Adrenal gland (tissue), 12 donors: ENCODE data around the gene CDK17. TPM values are rescaled to one million over a fixed set of nuclear protein-coding genes. Genes with fewer than 3 reads are reported as not detected.
"Not testable (repeated sequence)": the region's sequence is repeated elsewhere in the genome, so short reads cannot be mapped to it uniquely, and the experiment has no call there.

Experiments used
- DNase-seq, 7 donors: peaks; one replicate each; pipeline ENCODE4 v3.0.0-alpha.2; 2019 to 2020
- H3K27ac ChIP-seq, 5 donors: fragments of 200-600 bp; sonication (generic) in 4 of 5; 1 replicate in 3 of 5; 2 replicates in 2 of 5; pipeline versions ENCODE4 v1.5.1 to v1.8.0; 2016 to 2020; ENCODE audit warnings: mild to moderate bottlenecking in 1 of 5
- H3K27me3 ChIP-seq: fragments of 200-600 bp; 2 replicates; pipeline ENCODE4 v1.8.0; 2021
- H3K36me3 ChIP-seq, 2 donors: fragments of 200-600 bp; replicated peaks in 1 of 2; 1 replicate in 1 of 2; 2 replicates in 1 of 2; pipeline versions ENCODE4 v1.5.1 to v1.8.0; 2018 to 2022
- H3K4me1 ChIP-seq, 2 donors: fragments of 200-600 bp; replicated peaks in 1 of 2; 1 replicate in 1 of 2; 2 replicates in 1 of 2; pipeline versions ENCODE4 v1.5.1 to v1.8.0; 2018 to 2021
- H3K4me3 ChIP-seq, 4 donors: fragments of 200-600 bp; sonication (generic) in 3 of 4; one replicate each; pipeline ENCODE4 v1.5.1; 2016 to 2018
- H3K9me3 ChIP-seq, 3 donors: fragments of 200-600 bp; sonication (generic) in 1 of 3; replicated peaks in 1 of 3; 1 replicate in 2 of 3; 2 replicates in 1 of 3; pipeline versions ENCODE4 v1.5.1 to v1.8.0; 2016 to 2021
- CTCF ChIP-seq, 6 experiments: fragments of 450-650 bp in 4 of 6; fragments of 200-600 bp in 2 of 6; sonication (generic) in 1 of 6; IDR thresholded peaks; 1 replicate in 5 of 6; 2 replicates in 1 of 6; pipeline versions ENCODE4 v1.5.1 to v1.8.0; 2016 to 2021; ENCODE audit warnings: antibody characterized with exemption in 6 of 6, mild to moderate bottlenecking in 2 of 6, moderate library complexity in 1 of 6
- POLR2A ChIP-seq, 2 donors: fragments of 450-650 bp; IDR thresholded peaks; one replicate each; pipeline ENCODE4 v1.6.1; 2017; ENCODE audit warnings: antibody characterized with exemption in 2 of 2, mild to moderate bottlenecking in 2 of 2, moderate library complexity in 1 of 2
- WGBS, 4 donors: extraction: QIAGEN DNeasy Blood & Tissue Kit in 2 of 4; methylation state at CpG; one replicate each; pipeline versions ENCODE4 v1.1.5 to v1.1.7; 2013 to 2017; 5-methylcytosine and 5-hydroxymethylcytosine counted together
- intact Hi-C, 2 donors: fragments of 100-400 bp; cut with DNase I; formaldehyde crosslinking; loops; one replicate each; pipeline versions ENCODE4 v1.14.1 to v1.15.0; 2022 to 2023
- polyA plus RNA-seq, 3 donors: library from polyadenylated mRNA; stranded (reverse); fragments of 200-250 nt in 2 of 3; fragments of 350-450 nt in 1 of 3; fragmentation: Illumina TruSeq in 1 of 3; extraction: RNeasy Lipid Tissue Mini Kit (QIAGEN cat#74804) in 1 of 3; gene quantifications; one replicate each; pipeline ENCODE4 v1.2.3, GENCODE V29; 2013 to 2014
- total RNA-seq, 9 donors: library from RNA; depleted of rRNA in 4 of 9; stranded (reverse); fragments of >200 nt in 4 of 9; fragments of 120-200 nt in 1 of 9; fragmentation: NEBNext Ultra II Directional in 1 of 9; extraction: Animal tissue kit (Norgen Biotek cat#: 25700) in 1 of 9; gene quantifications; one replicate each; pipeline versions ENCODE4 v1.1.0 to v1.2.4, GENCODE V29; 2013 to 2023
- donor health status: healthy with polysubstance abuse.
- donor health status: Bipolar disorder and iron deficiency.
- donor health status: DM: yes; HTN: yes; CAD: no.
- donor health status: DM: no; HTN: no; CAD: no.
- donor health status: DM: no; HTN: no; CAD: no.
- donor health status: DM: yes; HTN: yes; CAD: no.

CDK17 gene
- total and polyA plus RNA-seq, 12 donors: 8.0 to 52.6 (median 21.1) TPM

DNA sequence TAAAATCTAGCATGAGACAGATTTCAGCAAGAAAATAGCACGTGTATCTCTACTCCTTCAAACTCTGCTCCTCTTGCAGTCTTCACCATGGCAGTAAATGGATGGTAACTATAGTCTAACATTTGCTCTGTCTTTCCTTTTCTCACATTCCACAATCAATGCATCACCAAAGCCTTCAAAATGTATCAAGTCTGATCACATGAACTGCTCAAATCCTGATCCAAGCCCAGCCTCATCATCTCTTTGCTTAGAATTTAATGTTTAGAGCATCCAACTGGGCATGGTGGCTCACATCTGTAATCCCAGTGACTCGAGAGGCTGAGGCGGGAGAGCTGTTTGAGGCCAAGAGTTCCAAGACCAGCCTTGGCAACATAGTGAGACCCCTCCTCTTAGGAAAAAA is 45.9 kb downstream of the CDK17 start:
- H3K4me3 ChIP-seq: no peak overlapping the region
- no peaks in the 10 kb centered on the region for H3K36me3 ChIP-seq
- TF ChIP-seq CTCF (IDR thresholded peaks at IDR 0.05) (no peak), POLR2A (IDR thresholded peaks at IDR 0.05) (no peak)
- no peaks in the 10 kb centered on the region for H3K9me3 ChIP-seq
- intact Hi-C loops: no loop called here
- no peak for DNase-seq
- 89 to 93% (median 90%) methylated on average over 2 to 3 of the region's 3 CpGs for WGBS, 4 donors
- peaks cover 7 to 31% of the 10 kb centered on the region in 2 donors for H3K4me1 ChIP-seq
- H3K27ac ChIP-seq: no peak overlapping the region
- no peaks in the 10 kb centered on the region for H3K27me3 ChIP-seq

- H3K36me3 ChIP-seq: no peaks in the 10 kb centered on the region
- TF ChIP-seq POLR2A (IDR thresholded peaks at IDR 0.05) (no peak), CTCF (IDR thresholded peaks at IDR 0.05) (no peak)
- H3K9me3 ChIP-seq: no peaks in the 10 kb centered on the region
- H3K4me3 ChIP-seq: no peak overlapping the region
- DNase-seq: no peak
- intact Hi-C loops: no loop called here
- WGBS, 4 donors: 60 to 78% (median 71%) methylated on average over 3 of the region's 3 CpGs
- H3K27ac ChIP-seq: no peak overlapping the region
- H3K27me3 ChIP-seq: no peaks in the 10 kb centered on the region
- peaks cover 7 to 31% of the 10 kb centered on the region in 2 donors for H3K4me1 ChIP-seq
Measured at GRCh38 chr12:96352161-96352835, 47.9 kb downstream of the CDK17 start.

DNA sequence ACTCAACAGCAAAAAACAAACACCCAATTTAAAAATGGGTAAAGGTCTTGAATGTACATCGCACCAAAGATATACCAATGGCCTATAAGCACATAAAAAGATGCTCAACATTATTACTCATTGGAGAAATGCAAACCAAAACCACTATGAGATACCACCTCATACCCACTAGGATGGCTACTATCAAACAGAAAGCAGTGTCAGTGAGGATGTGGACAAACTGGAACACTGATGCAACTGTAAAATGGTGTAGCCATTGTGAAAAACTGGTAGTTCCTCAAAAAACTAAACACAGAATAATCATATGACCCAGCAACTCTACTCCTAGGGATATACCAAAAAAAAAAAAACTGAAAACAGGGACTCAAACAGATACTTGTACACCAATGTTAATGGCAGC is 49.3 kb downstream of the CDK17 start:
- 95 to 100% (median 98%) methylated on average over 1 of the region's 1 CpG for WGBS, 4 donors

DNA sequence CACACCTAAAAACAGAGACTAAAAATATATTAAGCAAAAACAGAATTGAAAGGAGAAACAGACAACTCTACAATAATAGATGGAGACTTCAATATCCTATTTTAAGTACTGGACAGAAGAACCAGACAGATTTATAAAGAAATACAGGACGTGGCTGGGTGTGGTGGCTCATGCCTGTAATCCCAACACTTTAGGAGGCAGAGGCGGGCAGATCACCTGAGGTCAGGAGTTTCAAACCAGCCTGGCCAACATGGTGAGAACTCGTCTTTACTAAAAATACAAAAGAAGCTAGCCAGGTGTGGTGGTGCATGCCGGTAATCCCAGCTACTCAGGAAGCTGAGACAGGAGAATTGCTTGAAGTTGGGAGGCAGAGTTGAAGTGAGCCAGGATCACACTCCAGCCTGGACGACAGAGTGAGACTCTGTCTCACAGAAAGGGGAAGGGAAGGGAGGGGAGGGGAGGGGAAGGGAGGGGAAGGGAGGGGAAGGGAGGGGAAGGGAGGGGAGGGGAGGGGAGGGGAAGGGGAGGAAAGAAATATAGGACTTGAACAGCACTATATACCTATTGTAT is 53.0 kb downstream of the CDK17 start:
- Histone ChIP-seq H3K4me1 (peaks cover 4 to 14% of the 10 kb centered on the region in 2 donors), H3K36me3 (no peaks in the 10 kb centered on the region), H3K9me3 (no peaks in the 10 kb centered on the region), H3K27me3 (no peaks in the 10 kb centered on the region), H3K4me3 (peak overlapping the region in 1 of 4 donors; percentile 33), H3K27ac (peak overlapping the region in 4 of 5 donors; percentile 3 to 54 (median 34))
- WGBS, 4 donors: 30 to 48% (median 33%) methylated on average over 5 of the region's 5 CpGs
- intact Hi-C loops: no loop called here
- TF ChIP-seq POLR2A (IDR thresholded peaks at IDR 0.05) (no peak), CTCF (IDR thresholded peaks at IDR 0.05) (no peak)
- DNase-seq: no peak

More for the DNA sequence above, 49.3 kb downstream of the CDK17 start:
- intact Hi-C loops: no loop called here
- DNase-seq: no peak
- H3K36me3 ChIP-seq: no peaks in the 10 kb centered on the region
- TF ChIP-seq POLR2A (IDR thresholded peaks at IDR 0.05) (no peak), CTCF (IDR thresholded peaks at IDR 0.05) (no peak)
- H3K4me1 ChIP-seq: peaks cover 7 to 31% of the 10 kb centered on the region in 2 donors
- no peak overlapping the region for H3K27ac ChIP-seq
- no peak overlapping the region for H3K4me3 ChIP-seq
- no peaks in the 10 kb centered on the region for H3K9me3 ChIP-seq
- H3K27me3 ChIP-seq: no peaks in the 10 kb centered on the region

GRCh38 chr12:96346716-96347115 is 53.5 kb downstream of the CDK17 start:
- intact Hi-C loops, H3K4me1 ChIP-seq, DNase-seq, H3K36me3 ChIP-seq, H3K9me3 ChIP-seq, H3K27me3 ChIP-seq: not testable (repeated sequence)
- 29 to 35% (median 32%) methylated on average over 4 of the region's 4 CpGs for WGBS, 4 donors
- peak overlapping the region in 3 of 5 donors; percentile 28 to 54 (median 39) for H3K27ac ChIP-seq
- peak overlapping the region in 1 of 4 donors; percentile 33 for H3K4me3 ChIP-seq
